Measurements from ENCODE around the gene RPGRIP1L.
A peak's percentile ranks its signal among the peaks of the same experiment; 100 is the strongest.

RPGRIP1L gene

DNA sequence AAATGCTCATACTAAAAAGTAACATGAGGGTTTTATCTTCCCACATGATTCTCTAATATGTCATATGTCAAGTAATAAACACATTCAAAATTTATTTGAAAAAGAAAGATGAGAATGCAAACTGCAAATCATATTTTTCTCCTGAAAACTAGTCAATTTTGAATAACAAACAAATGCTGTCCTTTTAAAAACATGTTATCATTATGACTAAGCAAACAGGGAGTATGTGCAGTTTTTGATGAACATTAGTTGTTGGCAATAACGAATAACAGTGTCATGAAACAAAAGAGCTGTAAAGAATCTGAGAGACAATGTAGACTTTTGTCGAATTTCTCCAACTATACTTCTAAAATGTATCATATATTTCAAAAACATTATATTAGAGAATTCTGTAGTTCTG lies 34.8 kb downstream of the RPGRIP1L start:
- no peaks in the 10 kb centered on the region for H3K36me3 ChIP-seq (replicated peaks)
- H3K27me3 ChIP-seq (replicated peaks): no peaks in the 10 kb centered on the region
- H3K27ac ChIP-seq: no peak overlapping the region
- TF ChIP-seq, protein P1, sequence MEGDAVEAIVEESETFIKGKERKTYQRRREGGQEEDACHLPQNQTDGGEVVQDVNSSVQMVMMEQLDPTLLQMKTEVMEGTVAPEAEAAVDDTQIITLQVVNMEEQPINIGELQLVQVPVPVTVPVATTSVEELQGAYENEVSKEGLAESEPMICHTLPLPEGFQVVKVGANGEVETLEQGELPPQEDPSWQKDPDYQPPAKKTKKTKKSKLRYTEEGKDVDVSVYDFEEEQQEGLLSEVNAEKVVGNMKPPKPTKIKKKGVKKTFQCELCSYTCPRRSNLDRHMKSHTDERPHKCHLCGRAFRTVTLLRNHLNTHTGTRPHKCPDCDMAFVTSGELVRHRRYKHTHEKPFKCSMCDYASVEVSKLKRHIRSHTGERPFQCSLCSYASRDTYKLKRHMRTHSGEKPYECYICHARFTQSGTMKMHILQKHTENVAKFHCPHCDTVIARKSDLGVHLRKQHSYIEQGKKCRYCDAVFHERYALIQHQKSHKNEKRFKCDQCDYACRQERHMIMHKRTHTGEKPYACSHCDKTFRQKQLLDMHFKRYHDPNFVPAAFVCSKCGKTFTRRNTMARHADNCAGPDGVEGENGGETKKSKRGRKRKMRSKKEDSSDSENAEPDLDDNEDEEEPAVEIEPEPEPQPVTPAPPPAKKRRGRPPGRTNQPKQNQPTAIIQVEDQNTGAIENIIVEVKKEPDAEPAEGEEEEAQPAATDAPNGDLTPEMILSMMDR (IDR thresholded peaks at IDR 0.05; ENCODE audit: low read depth, low read length, missing control alignments): no peak
- in situ Hi-C loops (cut with HindIII; ENCODE audit: low pct_ligation_motif_present, low sequenced_read_pairs): no loop called here
- no peak for DNase-seq
- no peak overlapping the region for H3K4me3 ChIP-seq (ENCODE audit: low read depth, low read length)

DNA sequence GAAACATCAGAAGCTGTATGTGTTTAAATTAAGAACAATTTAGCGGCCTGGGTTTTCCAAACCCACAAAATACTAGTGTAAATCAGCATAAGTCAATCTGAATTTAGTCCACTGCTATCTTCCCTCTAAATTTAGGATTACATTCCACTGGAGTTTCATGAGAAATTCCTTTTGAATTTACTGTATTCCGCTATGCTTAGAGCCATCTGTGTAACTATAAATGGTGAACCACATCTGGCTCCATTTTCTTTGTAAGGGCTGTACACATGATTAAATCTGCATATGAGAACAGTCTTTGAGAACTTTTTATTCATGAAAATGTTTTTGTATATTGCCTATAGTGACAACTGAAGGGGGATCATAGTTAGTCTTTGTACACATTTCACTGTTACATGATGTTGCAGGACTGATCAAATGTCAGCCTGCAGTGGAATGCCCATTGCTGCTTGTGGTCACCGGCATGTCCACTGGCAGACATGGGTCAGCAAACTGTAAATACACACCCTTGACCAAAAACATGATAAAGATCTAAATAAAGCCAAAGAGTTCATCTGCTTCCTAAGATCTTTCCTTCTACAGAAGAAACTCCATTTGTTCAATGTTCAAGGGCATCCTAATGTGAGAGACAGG lies 36.8 kb downstream of the RPGRIP1L start:
- Histone ChIP-seq H3K27ac (no peak overlapping the region), H3K4me3 (ENCODE audit: low read depth, low read length) (no peak overlapping the region), H3K36me3 (replicated peaks) (no peaks in the 10 kb centered on the region), H3K27me3 (replicated peaks) (no peaks in the 10 kb centered on the region)
- no peak for DNase-seq
- in situ Hi-C loops (cut with HindIII; ENCODE audit: low pct_ligation_motif_present, low sequenced_read_pairs): no loop called here
- TF ChIP-seq, protein P1 (IDR thresholded peaks at IDR 0.05; ENCODE audit: low read depth, low read length, missing control alignments): no peak

DNA sequence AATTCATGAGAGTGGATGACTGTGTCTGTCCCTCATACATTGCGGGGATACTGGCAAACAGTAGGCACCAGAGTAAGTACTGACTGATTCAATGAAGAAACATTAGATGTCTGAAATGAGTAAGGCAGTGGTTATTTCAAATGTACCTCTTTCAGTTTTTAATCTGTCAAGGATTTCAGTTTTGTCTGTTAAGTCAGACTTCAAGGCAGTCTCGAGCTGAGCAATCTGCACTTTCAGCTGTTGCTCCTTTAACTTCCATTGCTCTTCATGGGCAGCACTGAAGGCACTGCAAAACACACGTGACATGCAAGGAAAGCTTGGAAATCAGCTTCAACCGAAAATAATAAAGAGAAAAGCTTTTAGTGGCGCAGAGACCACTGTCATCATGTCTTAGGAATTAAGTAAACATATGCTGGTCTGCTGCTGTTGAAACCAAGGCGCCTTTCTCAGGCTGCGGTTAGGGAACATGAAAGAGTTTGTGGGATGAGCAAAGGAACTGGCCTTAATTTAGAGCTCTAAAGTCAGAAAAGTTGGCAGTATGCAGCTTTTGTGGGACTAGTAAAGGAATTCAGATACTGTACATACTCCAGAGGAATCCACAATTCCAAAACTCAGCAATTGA lies 38.8 kb downstream of the RPGRIP1L start:
- Histone ChIP-seq H3K4me3 (ENCODE audit: low read depth, low read length) (no peak overlapping the region), H3K36me3 (replicated peaks) (no peaks in the 10 kb centered on the region), H3K27me3 (replicated peaks) (no peaks in the 10 kb centered on the region), H3K27ac (peak overlapping the region; percentile 82)
- TF ChIP-seq, protein P1 (IDR thresholded peaks at IDR 0.05; ENCODE audit: low read depth, low read length, missing control alignments): no peak
- in situ Hi-C loops (cut with HindIII; ENCODE audit: low pct_ligation_motif_present, low sequenced_read_pairs): no loop called here
- peak; percentile 87 for DNase-seq

DNA sequence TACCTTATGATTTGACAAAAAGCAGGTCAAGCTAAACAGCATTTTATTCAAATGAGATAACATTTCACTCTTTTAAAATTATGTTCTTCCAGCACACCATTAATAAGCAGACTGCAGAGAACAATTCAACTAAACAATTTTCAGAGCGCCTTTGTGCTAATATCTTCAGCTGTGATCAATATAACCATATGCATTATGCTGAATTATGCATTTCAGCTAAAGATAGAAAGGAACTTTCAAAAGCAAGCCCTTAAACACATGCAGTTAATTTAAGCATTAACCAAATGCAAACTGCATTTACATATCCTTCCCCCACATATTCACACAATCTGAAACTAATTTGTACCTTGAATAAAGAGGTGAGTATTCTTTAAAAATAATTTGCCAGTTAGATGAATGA lies 41.6 kb downstream of the RPGRIP1L start:
- Histone ChIP-seq H3K4me3 (ENCODE audit: low read depth, low read length) (no peak overlapping the region), H3K27ac (no peak overlapping the region), H3K36me3 (replicated peaks) (no peaks in the 10 kb centered on the region), H3K27me3 (replicated peaks) (no peaks in the 10 kb centered on the region)
- TF ChIP-seq, protein P1 (IDR thresholded peaks at IDR 0.05; ENCODE audit: low read depth, low read length, missing control alignments): no peak
- no peak for DNase-seq
- in situ Hi-C loops (cut with HindIII; ENCODE audit: low pct_ligation_motif_present, low sequenced_read_pairs): no loop called here

DNA sequence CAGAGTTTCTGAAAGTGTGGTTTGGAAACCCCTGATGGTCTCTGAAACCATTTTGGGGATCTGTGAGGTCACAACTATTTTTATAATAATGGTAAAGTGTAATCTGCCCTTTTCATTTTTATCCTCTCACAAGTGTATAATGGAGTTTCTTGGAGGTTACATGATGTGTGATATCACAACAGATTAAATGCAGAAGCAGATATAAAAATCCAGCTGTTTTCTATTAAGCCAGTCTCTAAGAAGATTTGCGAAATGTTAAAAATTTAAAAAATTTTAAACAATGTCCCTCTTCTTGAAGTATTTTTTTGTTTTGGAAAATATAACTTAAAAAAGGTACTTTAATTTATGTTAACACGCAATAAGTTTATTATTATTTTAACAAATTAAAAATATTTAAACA lies 48.7 kb downstream of the RPGRIP1L start:
- Histone ChIP-seq H3K4me3 (ENCODE audit: low read depth, low read length) (no peak overlapping the region), H3K36me3 (replicated peaks) (peaks cover 12% of the 10 kb centered on the region), H3K27ac (no peak overlapping the region), H3K27me3 (replicated peaks) (no peaks in the 10 kb centered on the region)
- TF ChIP-seq, protein P1 (IDR thresholded peaks at IDR 0.05; ENCODE audit: low read depth, low read length, missing control alignments): no peak
- no peak for DNase-seq
- in situ Hi-C loops (cut with HindIII; ENCODE audit: low pct_ligation_motif_present, low sequenced_read_pairs): no loop called here

DNA sequence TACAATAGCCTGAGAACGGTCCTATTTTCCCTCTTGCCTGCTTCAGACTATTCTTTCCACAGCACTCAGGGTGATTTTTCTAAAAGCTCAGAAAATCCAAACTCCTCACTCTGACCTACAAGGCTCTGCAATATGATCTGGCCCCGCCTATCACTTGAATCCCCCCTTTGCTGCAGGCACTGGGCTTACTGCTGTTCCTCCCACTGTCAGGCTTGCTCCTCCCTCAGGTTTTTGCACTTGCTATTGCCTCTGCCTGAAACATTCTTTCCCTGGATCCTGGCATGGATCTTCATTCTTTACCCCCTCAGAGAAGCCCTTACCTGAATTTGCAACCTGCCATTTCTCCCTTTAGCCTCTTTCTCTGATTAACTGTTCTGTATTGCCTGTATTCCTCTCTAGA lies 52.3 kb downstream of the RPGRIP1L start:
- Histone ChIP-seq H3K27me3 (replicated peaks) (no peaks in the 10 kb centered on the region), H3K4me3 (ENCODE audit: low read depth, low read length) (no peak overlapping the region), H3K27ac (no peak overlapping the region), H3K36me3 (replicated peaks) (peaks cover 14% of the 10 kb centered on the region)
- in situ Hi-C loops (cut with HindIII; ENCODE audit: low pct_ligation_motif_present, low sequenced_read_pairs): no loop called here
- TF ChIP-seq, protein P1 (IDR thresholded peaks at IDR 0.05; ENCODE audit: low read depth, low read length, missing control alignments): no peak
- no peak for DNase-seq
